A375 (cell line): ENCODE results near the gene ZNF584. TPM values are rescaled to one million over a fixed set of nuclear protein-coding genes. Genes with fewer than 3 reads are reported as not detected.

Source experiments
- small RNA-seq: library from RNA; depleted of rRNA; stranded (forward); fragments of <200 nt; gene quantifications from one replicate; pipeline ENCODE3, GENCODE V24; 2014
- total RNA-seq: library from RNA; depleted of rRNA; stranded (reverse); fragments of >200 nt; shearing (Covaris generic); gene quantifications from 2 replicates; pipeline ENCODE4 v1.2.3, GENCODE V29; 2014; rRNA removed

The ZNF584 gene
- total RNA-seq: 14.3 and 21.4 TPM in 2 replicates

DNA sequence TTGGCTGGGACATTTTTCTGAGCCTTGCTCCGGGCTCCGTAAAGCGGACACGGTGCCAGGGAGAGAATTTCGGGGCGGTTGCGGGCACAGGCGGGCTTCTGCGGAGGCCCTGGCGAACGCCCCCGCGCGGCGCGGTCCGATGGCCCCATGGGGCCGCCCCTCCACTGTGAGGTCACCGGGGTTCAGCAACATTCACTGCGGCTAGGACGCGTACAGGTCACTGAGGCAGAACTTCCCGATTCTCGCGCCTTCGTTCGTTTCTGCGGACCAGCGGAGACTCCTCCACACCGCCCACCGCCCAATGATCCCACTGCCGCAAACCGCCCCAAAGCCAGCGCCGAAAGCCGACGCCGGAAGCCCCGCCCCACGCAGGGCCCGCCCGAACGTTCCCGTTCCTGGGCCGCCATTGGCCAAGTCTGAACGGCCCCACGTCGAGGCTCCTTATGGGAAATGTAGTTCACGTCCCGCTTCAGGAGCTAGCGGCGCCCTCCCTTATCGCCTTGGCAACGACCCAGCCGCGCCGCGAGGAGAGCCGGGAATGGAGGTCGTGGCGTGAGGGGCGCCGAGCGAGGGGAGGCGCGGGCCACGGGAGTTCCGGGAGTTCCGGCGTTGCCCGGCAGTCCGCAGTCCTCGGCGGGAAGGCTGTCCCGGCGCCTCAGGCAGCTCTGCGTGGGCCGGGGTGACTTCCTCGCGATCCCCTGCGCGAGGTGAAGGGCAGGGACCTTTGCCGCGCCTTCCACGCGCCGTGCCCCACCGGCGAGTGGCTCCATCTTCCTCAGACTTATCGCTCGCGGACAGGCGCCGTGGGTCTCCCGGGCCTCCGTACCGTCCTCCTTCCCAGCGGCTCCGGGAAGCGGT, at the start of gene ZNF584:
TSS of gene ZNF584 (plus strand) at position 498 of the 858 bp plus-strand sequence. CDS start 499 bp downstream, outside the sequence.

GRCh38 chr19:58362272-58362994, 46.0 kb upstream of the ZNF584 start, which contains the start of gene ZNF497:
TSS of gene ZNF497 (minus strand) at chr19:58362751. CDS start at chr19:58357635, 5,116 bp downstream.

DNA sequence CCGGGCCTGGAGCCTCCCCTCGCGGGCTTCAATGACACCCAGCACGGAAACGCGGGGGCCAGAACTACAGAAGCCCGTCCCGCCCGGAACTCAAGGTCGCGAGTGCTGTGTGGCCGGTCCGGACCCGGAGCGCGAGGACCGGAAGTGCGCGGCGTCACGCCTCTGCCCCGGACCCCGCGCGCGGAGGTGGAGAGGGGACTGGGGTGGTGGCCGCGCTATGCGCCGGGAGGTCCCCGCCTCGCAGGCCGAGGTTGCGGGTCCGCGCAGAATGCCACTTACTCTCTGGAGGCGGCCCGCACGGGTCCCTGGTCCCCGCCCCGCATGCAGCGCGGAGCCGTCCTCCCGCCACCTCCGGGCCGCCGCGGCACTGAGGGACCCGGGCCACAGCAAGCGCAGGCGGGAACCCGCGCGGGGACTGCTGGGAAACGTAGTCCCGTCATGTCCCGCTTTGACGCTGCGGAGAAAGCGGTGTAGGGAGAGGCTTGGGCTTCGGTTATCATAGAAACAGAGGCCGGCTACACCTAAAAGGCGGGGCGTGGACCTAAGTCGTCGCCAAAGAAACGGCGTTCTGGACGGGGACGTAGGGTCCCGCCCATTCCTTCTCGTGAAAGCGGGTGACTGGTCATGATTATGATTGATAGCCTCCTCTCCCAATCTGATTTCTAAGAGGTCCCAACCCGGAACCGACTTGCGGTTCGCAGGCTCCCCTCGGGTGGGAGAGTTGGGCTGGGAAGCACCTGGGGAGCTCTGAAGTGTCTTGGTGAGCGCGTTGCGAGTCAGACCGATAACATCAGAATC, 27.6 kb upstream of the ZNF584 start, which contains the start of gene ZNF837:
TSS of gene ZNF837 (minus strand) at position 369 of the 798 bp plus-strand sequence. CDS start 11,698 bp downstream, outside the sequence.

GRCh38 chr19:58386576-58387337, 21.7 kb upstream of the ZNF584 start, which contains the start of gene RPS5:
TSS of gene RPS5 (plus strand) at chr19:58387269. CDS start at chr19:58388138, 869 bp downstream.

DNA sequence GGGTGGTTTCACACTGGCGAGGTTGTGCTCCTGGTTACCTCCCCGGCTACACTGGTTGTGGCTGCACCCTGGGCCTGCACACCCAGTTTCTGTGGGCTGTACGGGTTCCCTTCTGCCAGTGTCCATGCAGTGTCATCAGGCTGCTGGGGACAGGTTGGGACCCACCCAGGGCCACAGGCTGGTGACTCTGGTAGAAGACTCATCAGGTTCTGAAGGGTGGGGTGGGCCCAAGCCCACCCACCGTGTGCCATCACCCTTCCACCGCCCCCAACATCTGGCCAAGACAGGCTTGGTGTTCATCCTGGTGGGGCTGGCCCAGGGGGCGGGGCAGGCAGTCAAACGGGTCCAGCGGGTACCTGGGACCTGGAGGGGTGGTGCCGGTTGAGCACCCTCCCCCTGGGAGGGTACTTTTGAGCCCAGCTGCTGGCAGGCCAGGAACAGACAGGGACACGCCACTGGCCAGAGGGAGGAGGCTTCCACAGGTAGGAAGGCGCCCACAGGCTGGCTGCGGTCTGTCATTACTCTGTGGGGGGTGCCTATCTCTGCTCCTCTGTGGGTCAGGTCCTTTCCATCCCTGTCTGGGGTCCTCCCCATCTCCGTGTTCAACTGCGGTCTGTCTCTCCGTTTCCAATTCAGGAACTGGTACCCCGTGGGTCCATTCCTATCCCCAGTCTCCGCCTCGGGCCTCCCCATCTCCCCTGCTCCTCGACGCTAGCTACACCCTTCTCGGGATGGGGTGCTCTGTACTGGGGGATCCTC, 13.1 kb upstream of the ZNF584 start, which contains the start of gene RNF225:
TSS of gene RNF225 (plus strand) at position 437 of the 759 bp plus-strand sequence. CDS start 434 bp downstream, outside the sequence.

GRCh38 chr19:58439576-58440554, 31.4 kb downstream of the ZNF584 start, which contains the start of gene ZNF132:
TSS of gene ZNF132 (minus strand) at chr19:58440153. CDS start at chr19:58439821, 332 bp downstream.

GRCh38 chr19:58451358-58452101, 43.1 kb downstream of the ZNF584 start, which contains the start of gene ZNF324B:
TSS of gene ZNF324B (plus strand) at chr19:58451622. CDS start at chr19:58453702, 2,080 bp downstream.

DNA sequence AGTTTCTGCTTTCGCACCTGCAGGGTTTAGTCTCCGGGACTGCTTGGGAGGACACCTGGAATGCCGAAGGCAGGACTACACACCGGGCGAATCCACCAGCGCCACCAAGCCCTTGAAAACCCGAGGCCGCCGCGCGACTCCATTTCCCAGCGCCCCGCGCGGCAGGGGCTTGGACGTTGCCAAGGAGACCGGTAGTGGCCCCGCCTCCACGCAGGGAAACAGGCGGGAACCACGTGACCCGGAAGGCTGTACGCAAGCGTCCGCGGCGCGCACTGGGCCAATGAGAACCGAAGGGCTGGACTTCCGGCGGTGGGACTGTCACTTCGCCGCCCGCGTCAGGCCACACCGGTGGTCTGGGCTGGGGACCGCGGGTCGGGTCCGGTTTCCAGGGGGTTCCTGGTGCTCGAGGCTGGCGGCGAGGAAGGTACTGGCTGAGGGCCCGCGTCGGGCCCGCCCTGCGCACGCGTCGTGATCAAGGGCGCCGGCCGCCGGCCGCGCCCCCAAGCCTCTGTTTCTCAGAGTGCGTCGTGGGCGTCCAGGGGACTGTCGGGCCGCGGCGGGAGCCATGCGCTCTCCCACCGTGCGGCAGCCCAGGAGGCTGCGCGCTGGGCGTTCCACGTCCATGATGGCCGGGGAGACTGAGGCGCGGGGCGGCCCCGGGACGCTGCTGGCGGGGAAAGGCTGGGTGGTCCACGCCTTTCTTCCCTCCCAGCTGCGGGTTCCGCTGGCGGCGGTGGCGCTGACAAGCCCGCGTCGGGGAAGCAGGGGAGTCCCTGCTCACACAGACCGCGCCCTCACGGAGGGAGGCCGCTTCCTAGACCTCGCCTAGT, 58.5 kb downstream of the ZNF584 start, which contains the start of gene ZNF324:
TSS of gene ZNF324 (plus strand) at position 321 of the 830 bp plus-strand sequence. CDS start 2,106 bp downstream, outside the sequence.

Small RNA genes lying within 50 kb of the gene (small RNA-seq; reads per million reads assigned to genes)
- gene MIR4754 (not detected), gene RNA5SP473 (0.96 reads per million, percentile 54 among the genes with 10 or more reads in this experiment)

Other genes with a start within 250 kb of the ZNF584 start
- 31.2 and 31.4 TPM in 2 replicates for gene ZNF274, start 225.6 kb upstream of the ZNF584 start, total RNA-seq
- 59.9 and 84.8 TPM in 2 replicates for gene ZNF544, start 179.7 kb upstream of the ZNF584 start, total RNA-seq
- gene ZNF8, start 129.7 kb upstream of the ZNF584 start, total RNA-seq: 6.1 and 6.5 TPM in 2 replicates
- 96.2 and 96.7 TPM in 2 replicates for gene ERVK3-1, start 103.3 kb upstream of the ZNF584 start, total RNA-seq
- 2.9 TPM in 2 replicates for gene ZSCAN22, start 81.7 kb upstream of the ZNF584 start, total RNA-seq
- gene A1BG, start 55.2 kb upstream of the ZNF584 start, total RNA-seq: 13.4 and 31.9 TPM in 2 replicates
- gene ZNF497, start 45.9 kb upstream of the ZNF584 start, total RNA-seq: 1.4 and 2.1 TPM in 2 replicates
- 5.1 and 6.8 TPM in 2 replicates for gene ZNF837, start 27.6 kb upstream of the ZNF584 start, total RNA-seq
- gene RPS5, start 21.4 kb upstream of the ZNF584 start, total RNA-seq: 4,542 and 4,656 TPM in 2 replicates
- gene RNF225, start 13.0 kb upstream of the ZNF584 start, total RNA-seq: 1.4 and 3.8 TPM in 2 replicates
- gene ZNF132, start 31.5 kb downstream of the ZNF584 start, total RNA-seq: 0.16 and 0.19 TPM in 2 replicates
- gene ZNF324B, start 43.0 kb downstream of the ZNF584 start, total RNA-seq: 11.7 and 14.8 TPM in 2 replicates
- 9.8 and 13.7 TPM in 2 replicates for gene ZNF324, start 58.4 kb downstream of the ZNF584 start, total RNA-seq
- gene ZNF446, start 67.7 kb downstream of the ZNF584 start, total RNA-seq: 22.6 and 23.1 TPM in 2 replicates
- gene SLC27A5, start 103.3 kb downstream of the ZNF584 start, total RNA-seq: 40.1 and 41.4 TPM in 2 replicates
- 13.1 and 15.4 TPM in 2 replicates for gene ZBTB45, start 111.2 kb downstream of the ZNF584 start, total RNA-seq
- 873 and 886 TPM in 2 replicates for gene TRIM28, start 135.4 kb downstream of the ZNF584 start, total RNA-seq
- gene CHMP2A, start 146.5 kb downstream of the ZNF584 start, total RNA-seq: 361 and 379 TPM in 2 replicates
- 195 and 207 TPM in 2 replicates for gene UBE2M, start 150.0 kb downstream of the ZNF584 start, total RNA-seq
- 39.1 and 41.3 TPM in 2 replicates for gene MZF1, start 164.7 kb downstream of the ZNF584 start, total RNA-seq